ENCODE data around the gene LOXHD1.

Gene LOXHD1

DNA sequence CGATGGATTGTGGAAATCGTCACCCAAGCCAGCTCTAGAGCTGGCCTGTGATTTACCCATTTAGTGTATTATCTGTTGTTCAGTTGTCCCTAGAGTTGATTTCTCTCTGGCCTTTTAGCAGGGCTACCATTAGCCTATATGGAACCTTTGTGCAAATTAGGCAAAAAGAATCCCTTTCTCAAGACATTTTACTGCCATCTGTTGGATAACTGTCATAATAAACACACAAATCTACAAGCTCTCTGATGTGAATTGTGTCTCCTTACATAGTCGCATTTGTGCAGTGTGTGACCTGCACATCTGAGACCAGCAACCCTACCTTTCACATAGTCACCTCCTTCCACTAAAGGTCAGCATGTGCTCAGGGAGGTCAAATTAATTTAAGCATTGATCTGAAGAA, 34.0 kb downstream of the LOXHD1 start:
- Mint-ChIP-seq H3K36me3 (no peaks in the 10 kb centered on the region), H3K9me3 (no peaks in the 10 kb centered on the region)
- no peak for ATAC-seq

DNA sequence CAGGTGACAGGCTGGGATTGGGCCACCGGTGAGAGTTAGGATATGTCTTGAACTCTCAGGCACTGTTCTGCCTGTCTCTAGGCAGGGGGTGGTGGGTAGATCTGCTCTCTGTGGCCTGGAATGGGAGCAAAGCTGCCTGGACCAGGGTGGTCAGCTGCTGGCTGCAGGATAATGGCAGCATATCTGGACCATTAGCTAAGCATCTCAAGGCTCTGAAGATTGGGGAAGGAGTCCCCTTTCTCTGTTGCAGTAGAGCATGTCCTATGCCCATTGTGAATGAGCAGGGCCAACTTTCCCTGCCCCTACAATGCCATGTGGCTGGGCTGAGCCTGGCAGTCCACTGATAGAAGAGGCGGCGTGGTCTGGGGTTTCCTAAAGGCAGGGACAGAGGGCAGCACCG, 34.6 kb downstream of the LOXHD1 start:
- Mint-ChIP-seq H3K27me3 (peaks cover 35% of the 10 kb centered on the region), H3K36me3 (no peaks in the 10 kb centered on the region), H3K9me3 (no peaks in the 10 kb centered on the region), H3K4me1 (no peaks in the 10 kb centered on the region), H3K4me3 (no peak overlapping the region), H3K27ac (no peak overlapping the region)
- no peak for ATAC-seq

More for the DNA sequence above, 34.0 kb downstream of the LOXHD1 start:
- Mint-ChIP-seq H3K4me3 (no peak overlapping the region), H3K4me1 (no peaks in the 10 kb centered on the region), H3K27ac (no peak overlapping the region), H3K27me3 (peaks cover 32% of the 10 kb centered on the region)

DNA sequence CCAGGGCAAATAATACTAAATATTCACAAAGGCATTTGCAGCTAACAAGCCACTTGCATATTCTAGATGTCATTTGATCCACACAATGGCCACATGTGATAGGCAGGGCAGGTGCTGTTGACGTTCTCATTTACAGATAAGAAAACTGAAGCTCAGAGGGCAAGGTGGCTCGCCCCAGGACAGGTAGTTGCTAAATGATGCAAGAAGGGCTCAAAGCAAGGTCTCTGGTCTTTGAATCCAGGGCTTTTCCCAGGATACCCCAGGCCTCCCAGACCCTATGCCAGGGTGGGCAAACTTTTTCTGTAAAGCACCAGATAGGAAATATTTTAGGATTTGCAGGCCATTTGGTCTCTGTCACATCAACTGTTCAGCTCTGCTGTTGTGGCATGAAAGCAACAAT, 35.1 kb downstream of the LOXHD1 start:
- Mint-ChIP-seq H3K4me1 (no peaks in the 10 kb centered on the region), H3K4me3 (no peak overlapping the region), H3K27me3 (peaks cover 33% of the 10 kb centered on the region), H3K9me3 (no peaks in the 10 kb centered on the region), H3K27ac (no peak overlapping the region), H3K36me3 (no peaks in the 10 kb centered on the region)
- ATAC-seq: no peak

DNA sequence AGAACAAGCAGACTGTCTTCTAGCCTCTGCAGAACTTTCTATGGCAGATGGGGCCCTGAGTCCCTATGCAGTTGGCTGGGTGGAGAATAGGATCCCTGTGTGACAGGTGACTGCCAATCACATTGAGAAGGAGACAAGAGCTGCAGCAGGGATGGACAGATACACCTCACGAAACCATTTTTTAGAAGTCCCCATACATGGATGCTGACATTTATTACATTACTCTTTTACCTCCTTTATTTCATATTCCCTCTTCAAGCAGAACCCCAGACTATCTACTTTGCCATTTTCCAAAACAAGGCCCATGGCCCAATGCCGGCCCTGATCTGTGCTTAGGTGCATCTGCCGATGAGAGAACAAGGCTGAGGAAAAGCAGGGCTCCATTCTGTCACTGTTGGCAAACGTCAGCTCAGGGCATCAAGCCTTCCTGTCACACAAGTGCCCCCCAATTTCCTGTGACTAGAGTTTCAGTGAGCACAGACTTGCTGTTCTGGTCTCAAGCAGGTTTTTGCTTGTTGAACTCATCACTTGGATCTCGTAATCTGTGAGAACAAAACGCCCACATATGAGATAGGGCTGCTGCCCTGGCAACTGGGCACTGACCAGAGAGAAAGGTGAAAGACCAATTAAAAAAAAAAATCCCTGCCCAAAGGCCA, 35.8 kb downstream of the LOXHD1 start:
- no peak overlapping the region for H3K4me3 Mint-ChIP-seq
- H3K36me3 Mint-ChIP-seq: no peaks in the 10 kb centered on the region
- H3K27ac Mint-ChIP-seq: no peak overlapping the region
- H3K27me3 Mint-ChIP-seq: peaks cover 30% of the 10 kb centered on the region
- no peak for ATAC-seq
- H3K9me3 Mint-ChIP-seq: no peaks in the 10 kb centered on the region
- no peaks in the 10 kb centered on the region for H3K4me1 Mint-ChIP-seq

DNA sequence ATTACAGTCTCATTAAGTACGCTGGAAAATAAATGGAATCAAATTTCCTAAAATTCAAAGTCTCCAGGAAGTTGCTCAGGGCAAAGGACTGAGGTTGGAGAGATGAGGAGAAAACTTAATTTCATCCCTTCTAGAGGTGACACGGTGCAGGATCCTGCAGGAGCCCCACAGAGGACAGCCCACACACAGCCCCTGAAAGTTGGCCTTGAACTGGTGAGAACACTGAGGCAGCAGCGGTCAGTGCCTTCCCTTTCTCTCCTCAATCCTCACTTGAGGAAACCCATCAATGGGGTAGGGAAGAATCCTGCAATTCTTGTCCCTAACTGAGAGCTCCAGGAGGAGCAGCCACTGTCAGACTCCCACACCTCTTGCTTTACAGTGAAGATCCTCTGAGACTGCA, 37.5 kb downstream of the LOXHD1 start:
- ATAC-seq: no peak
- H3K4me1 Mint-ChIP-seq: no peaks in the 10 kb centered on the region
- H3K27me3 Mint-ChIP-seq: peaks cover 25% of the 10 kb centered on the region
- H3K36me3 Mint-ChIP-seq: no peaks in the 10 kb centered on the region
- no peaks in the 10 kb centered on the region for H3K9me3 Mint-ChIP-seq
- no peak overlapping the region for H3K27ac Mint-ChIP-seq
- H3K4me3 Mint-ChIP-seq: no peak overlapping the region

DNA sequence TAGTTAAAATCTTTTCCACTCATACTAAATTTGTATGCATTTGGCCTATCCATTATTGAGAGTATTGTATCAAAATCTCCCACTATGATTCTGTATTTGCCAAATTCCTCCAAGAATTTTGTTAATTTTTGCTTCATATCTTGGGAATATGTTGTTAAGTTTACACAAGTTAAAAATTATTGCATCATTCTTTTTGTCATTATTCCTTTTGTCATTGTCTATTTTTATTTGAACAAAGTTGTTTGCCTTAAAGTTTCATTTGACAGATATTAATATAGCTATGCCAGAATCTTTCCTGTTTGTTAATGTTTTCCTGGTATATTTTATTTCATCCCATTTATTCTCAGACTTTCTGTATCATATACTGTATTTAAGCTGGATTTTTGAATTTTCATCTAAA, 41.3 kb downstream of the LOXHD1 start:
- no peak overlapping the region for H3K27ac Mint-ChIP-seq
- no peaks in the 10 kb centered on the region for H3K4me1 Mint-ChIP-seq
- peaks cover 17% of the 10 kb centered on the region for H3K27me3 Mint-ChIP-seq
- no peaks in the 10 kb centered on the region for H3K9me3 Mint-ChIP-seq
- ATAC-seq: no peak
- H3K36me3 Mint-ChIP-seq: no peaks in the 10 kb centered on the region
- H3K4me3 Mint-ChIP-seq: no peak overlapping the region

DNA sequence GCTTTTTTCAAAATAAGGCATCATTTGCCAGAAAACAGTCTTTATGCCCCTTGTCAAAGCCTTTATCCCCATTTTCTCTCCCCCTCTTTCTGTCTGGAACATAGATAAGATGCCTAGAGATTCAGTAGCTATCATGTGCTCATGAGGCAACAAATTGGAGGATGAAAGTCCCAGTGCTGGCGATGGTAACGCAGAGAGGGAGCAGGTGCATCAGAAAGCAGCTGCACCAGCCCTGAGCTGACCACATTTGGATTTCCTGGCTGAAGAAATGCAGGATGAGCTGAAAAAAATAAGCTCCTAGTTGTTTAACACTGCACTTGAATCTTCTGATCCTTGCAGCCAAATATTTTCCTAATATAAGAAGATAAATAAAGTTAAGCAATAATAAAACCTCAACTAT, 48.0 kb downstream of the LOXHD1 start:
- peak; percentile 8 for ATAC-seq

DNA sequence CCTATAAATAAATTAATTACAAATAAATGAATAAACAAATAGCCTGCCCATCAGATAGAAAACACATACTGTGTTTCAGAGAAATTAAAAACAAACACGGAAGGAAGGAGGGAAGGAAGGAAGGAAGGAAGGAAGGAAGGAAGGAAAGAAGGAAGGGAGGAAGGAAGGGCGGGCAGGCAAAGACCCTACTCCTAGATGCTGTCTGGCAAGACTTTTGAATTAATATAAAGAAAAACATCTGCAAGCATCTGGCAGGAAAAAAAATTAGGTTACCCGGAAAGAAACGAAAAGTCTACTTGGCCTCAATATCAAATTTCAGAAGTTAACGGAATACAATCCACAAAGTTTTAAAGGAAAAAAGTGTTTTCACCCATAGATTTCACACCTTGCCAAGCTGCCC, 49.1 kb downstream of the LOXHD1 start:
- no peak for ATAC-seq
- Mint-ChIP-seq H3K9me3 (peaks cover 3% of the 10 kb centered on the region), H3K36me3 (no peaks in the 10 kb centered on the region), H3K27ac (no peak overlapping the region), H3K4me1 (no peaks in the 10 kb centered on the region), H3K27me3 (peaks cover 7% of the 10 kb centered on the region), H3K4me3 (no peak overlapping the region)

More for the DNA sequence above, 48.0 kb downstream of the LOXHD1 start:
- no peaks in the 10 kb centered on the region for H3K27me3 Mint-ChIP-seq
- no peaks in the 10 kb centered on the region for H3K4me1 Mint-ChIP-seq
- H3K27ac Mint-ChIP-seq: no peak overlapping the region
- H3K4me3 Mint-ChIP-seq: no peak overlapping the region
- H3K36me3 Mint-ChIP-seq: no peaks in the 10 kb centered on the region
- H3K9me3 Mint-ChIP-seq: peaks cover 3% of the 10 kb centered on the region

DNA sequence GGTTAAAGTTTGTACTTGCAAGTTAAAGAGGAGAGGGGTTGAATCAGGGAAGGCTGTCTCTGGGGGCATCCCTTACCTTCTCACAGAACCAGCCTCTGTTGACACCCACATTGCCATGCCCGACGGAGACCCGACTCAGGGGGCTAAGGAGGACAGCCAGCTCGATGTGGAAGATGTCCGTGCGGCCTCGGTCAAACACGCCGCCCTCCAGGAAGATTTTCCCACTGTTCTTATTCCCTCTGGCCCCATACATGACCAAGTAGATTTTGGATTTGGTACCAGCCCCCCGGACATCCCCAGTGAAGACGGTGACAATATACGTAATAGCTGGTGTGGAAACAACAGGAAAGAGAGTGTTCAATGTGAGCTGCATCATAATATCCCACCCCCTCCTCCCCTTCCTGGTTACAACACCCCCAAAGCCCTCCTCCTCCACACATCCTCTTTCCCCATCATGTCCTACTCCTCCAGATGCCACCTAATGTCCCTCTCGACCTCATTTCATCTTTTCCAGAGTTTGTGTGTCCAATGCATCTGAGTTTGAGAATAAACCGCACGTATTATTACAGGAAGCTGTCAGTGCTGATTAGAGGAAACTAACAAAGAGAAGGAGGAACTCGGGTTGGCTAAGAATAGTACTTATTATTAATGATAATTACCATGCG, 55.7 kb downstream of the LOXHD1 start:
- Mint-ChIP-seq H3K9me3 (peaks cover 2% of the 10 kb centered on the region), H3K4me3 (no peak overlapping the region), H3K27ac (no peak overlapping the region), H3K36me3 (no peaks in the 10 kb centered on the region), H3K27me3 (peaks cover 32% of the 10 kb centered on the region), H3K4me1 (no peaks in the 10 kb centered on the region)
- no peak for ATAC-seq

DNA sequence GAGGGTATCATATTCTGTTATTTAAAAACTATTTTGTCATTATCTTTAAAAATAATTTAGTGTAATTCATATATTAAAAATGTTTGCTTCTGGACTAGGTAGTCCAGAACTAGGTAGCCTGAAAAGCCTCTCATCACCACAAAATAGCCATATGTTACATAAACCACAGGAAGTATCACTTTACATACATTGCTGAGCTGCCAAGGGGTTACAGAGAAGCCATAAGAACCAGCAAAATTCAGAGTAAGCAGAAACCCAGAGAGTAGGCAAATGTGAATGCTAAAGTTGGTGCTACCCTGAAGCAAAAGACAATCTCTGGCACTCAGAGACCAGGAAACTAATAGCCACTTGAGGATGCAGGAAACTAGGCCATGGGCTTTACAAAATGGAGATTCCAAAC, 60.9 kb downstream of the LOXHD1 start:
- H3K27ac Mint-ChIP-seq: no peak overlapping the region
- H3K4me1 Mint-ChIP-seq: no peaks in the 10 kb centered on the region
- peaks cover 49% of the 10 kb centered on the region for H3K27me3 Mint-ChIP-seq
- no peak for ATAC-seq
- H3K4me3 Mint-ChIP-seq: no peak overlapping the region
- no peaks in the 10 kb centered on the region for H3K36me3 Mint-ChIP-seq
- peaks cover 2% of the 10 kb centered on the region for H3K9me3 Mint-ChIP-seq

DNA sequence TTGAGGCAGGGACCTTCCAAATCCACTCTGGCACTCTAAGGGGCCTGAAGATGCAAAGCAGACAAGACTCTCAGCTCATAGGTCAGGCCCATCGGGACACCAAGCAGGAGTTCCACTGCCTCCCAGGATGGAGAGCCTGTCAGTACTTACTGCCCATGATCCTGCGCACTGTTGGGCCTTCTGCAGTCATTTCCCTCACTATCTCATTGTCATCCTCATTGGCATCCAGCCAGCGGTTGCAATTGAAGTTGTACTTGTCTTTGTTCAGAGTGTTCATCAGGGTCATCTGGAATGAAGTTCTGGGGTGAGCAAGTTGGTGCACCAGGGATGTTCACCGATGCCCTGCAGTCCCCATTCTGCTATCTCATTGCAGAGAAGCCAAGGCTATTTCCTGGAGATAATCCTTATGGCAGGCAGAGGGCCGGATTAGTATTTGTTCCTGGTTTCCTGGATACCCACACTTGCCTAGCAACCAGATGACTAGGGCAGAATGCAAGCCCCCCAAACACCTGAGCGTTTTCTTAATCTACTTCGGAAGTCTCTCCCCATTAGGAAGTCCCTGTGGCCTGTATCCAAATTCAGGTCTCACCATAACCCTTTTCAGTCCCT, 65.1 kb downstream of the LOXHD1 start:
- Mint-ChIP-seq H3K9me3 (peaks cover 2% of the 10 kb centered on the region), H3K27ac (no peak overlapping the region), H3K27me3 (peaks cover 62% of the 10 kb centered on the region), H3K36me3 (no peaks in the 10 kb centered on the region), H3K4me1 (no peaks in the 10 kb centered on the region), H3K4me3 (no peak overlapping the region)
- no peak for ATAC-seq

DNA sequence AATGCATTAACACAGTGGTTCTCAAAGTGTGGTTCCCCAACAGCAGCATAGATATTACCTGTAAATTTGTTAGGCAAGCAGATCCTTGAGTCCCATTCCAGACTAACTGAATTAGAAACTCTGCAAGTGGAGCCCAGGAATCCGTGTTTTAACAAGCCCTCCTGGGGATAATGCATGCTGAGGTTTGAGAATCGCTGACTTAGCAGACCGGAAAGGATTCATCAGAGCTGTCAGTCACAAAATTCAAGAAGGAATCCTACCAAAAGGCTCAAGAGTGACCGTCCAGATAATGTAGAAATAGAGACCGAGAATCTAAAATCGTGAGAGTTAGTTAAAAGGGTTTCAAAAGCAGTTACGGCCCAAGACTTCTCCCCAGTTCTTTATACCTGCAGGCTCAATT, 66.9 kb downstream of the LOXHD1 start:
- H3K4me3 Mint-ChIP-seq: no peak overlapping the region
- H3K4me1 Mint-ChIP-seq: no peaks in the 10 kb centered on the region
- no peak for ATAC-seq
- no peak overlapping the region for H3K27ac Mint-ChIP-seq
- no peaks in the 10 kb centered on the region for H3K36me3 Mint-ChIP-seq
- peaks cover 49% of the 10 kb centered on the region for H3K27me3 Mint-ChIP-seq
- H3K9me3 Mint-ChIP-seq: no peaks in the 10 kb centered on the region

DNA sequence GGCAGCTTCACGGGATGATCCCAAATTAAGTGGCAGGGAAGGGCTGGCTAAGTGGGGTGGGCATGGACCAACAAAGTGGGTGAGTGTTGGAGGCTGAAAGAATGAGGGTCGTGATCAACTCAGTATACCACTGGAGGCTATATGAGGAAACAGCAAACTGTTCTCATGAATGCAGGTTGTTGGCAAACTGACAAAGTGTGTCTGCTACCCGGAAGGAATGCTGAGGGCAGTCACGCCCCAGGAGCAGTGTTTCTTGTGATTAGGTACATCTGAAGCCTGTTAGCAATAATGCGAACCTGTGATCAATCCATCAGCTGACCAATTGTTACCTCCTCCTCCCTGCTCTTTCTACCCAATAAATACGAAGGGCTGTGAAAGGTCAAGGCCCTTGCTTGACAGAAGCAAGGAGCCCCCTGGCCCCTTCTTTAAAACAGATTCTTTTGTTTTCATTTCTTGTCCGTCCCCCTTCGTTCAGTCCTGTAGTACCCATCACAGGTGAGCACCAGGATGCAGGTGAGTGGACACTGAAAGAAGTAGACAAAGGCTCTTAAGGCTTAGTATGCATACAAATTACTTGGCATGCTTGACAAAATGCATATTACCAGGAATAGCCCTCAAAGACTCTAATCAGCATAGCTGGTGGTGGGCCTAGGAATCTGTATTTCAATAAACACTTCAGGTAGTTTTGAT, 67.9 kb downstream of the LOXHD1 start:
- H3K9me3 Mint-ChIP-seq: no peaks in the 10 kb centered on the region
- no peaks in the 10 kb centered on the region for H3K4me1 Mint-ChIP-seq
- H3K27ac Mint-ChIP-seq: no peak overlapping the region
- H3K27me3 Mint-ChIP-seq: peaks cover 40% of the 10 kb centered on the region
- no peak overlapping the region for H3K4me3 Mint-ChIP-seq
- no peak for ATAC-seq
- no peaks in the 10 kb centered on the region for H3K36me3 Mint-ChIP-seq

DNA sequence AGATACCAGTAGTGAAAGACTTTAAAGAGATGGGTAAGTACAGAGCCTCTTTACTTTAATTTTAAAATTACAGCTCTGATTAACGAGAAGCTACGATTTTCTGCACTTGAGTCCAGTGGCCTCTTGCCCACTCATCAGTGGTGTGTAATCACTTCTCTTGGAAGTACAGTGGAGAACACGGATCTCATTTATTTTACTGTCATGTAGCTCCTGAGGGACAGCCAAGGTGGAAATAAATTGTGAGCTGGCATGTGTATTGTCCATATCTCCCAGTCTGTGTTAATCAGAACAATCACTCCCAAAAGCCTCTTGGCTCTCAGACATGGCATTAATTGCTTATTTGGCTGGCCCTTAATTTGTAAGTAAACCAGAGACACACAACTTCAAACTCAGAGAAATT, 69.4 kb downstream of the LOXHD1 start:
- H3K9me3 Mint-ChIP-seq: no peaks in the 10 kb centered on the region
- no peaks in the 10 kb centered on the region for H3K4me1 Mint-ChIP-seq
- H3K27ac Mint-ChIP-seq: no peak overlapping the region
- no peak for ATAC-seq
- H3K27me3 Mint-ChIP-seq: peaks cover 24% of the 10 kb centered on the region
- no peaks in the 10 kb centered on the region for H3K36me3 Mint-ChIP-seq
- H3K4me3 Mint-ChIP-seq: no peak overlapping the region

DNA sequence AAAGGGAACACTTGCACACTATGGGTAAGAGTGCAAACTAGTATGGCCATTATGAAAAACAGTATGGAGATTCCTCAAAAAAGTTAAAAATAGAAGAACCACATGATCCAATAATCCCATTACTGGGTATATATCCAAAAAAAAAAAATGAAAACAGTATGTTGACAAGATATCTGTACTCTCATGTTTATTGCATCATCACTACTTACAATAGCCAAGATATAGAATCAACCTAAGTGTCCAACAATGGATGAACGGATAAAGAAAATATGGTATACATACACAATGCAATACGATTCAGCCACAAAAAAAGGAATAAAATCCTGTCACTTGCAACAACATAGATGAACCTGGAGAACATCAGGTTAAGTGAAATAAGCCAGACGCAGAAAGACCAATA, 73.3 kb downstream of the LOXHD1 start:
- H3K9me3 Mint-ChIP-seq: peaks cover 16% of the 10 kb centered on the region
- no peak overlapping the region for H3K27ac Mint-ChIP-seq
- H3K4me1 Mint-ChIP-seq: no peaks in the 10 kb centered on the region
- H3K27me3 Mint-ChIP-seq: peaks cover 36% of the 10 kb centered on the region
- H3K36me3 Mint-ChIP-seq: peaks cover 8% of the 10 kb centered on the region
- ATAC-seq: no peak
- H3K4me3 Mint-ChIP-seq: no peak overlapping the region

Measured in stimulated activated memory B cell treated with anti-CD40 and anti-IgM and Interleukin-4, amounts not matched to agents 10 μg/mL and 1 μg/mL and 100 μg/mL, for 72 hours (primary cell).